Astrocyte (in vitro differentiated cells and primary cell): Measurements from ENCODE around the gene FHIT. TPM values are rescaled to one million over a fixed set of nuclear protein-coding genes. Genes with fewer than 3 reads are reported as not detected.
A peak's percentile ranks its signal among the peaks of the same experiment; 100 is the strongest.

Source experiments
- DNase-seq: peaks from one replicate; pipeline ENCODE4 v3.0.0-alpha.2; 2010; ENCODE audit warnings: low read depth
- FAIRE-seq: peaks from 2 replicates; lab custom pipeline; 2011; peaks lifted over from hg19 to GRCh38; lab: Jason Lieb, UNC
- H2AFZ ChIP-seq: 2 replicates; pipeline ENCODE4 v1.6.0; 2012; ENCODE audit warnings: low read depth, low read length, inconsistent platforms
- H3K27ac ChIP-seq: 2 replicates; pipeline ENCODE4 v1.5.1; 2011; ENCODE audit warnings: low read depth, low read length, inconsistent platforms
- H3K27me3 ChIP-seq: 2 replicates; pipeline ENCODE4 v1.6.0; 2011; ENCODE audit warnings: low read length, inconsistent platforms; ENCODE audit not compliant: insufficient read depth
- H3K36me3 ChIP-seq: 2 replicates; pipeline ENCODE4 v1.5.1; 2011; ENCODE audit warnings: low read length, inconsistent platforms; ENCODE audit not compliant: insufficient read depth
- H3K4me1 ChIP-seq: 2 replicates; pipeline ENCODE4 v1.5.1; 2011; ENCODE audit warnings: low read length, inconsistent platforms; ENCODE audit not compliant: insufficient read depth
- H3K4me2 ChIP-seq: 2 replicates; pipeline ENCODE4 v1.6.0; 2012; ENCODE audit warnings: low read length, inconsistent platforms
- H3K4me3 ChIP-seq: 2 replicates; pipeline ENCODE4 v1.5.1; 2011; ENCODE audit warnings: low read depth, mild to moderate bottlenecking, low read length, inconsistent platforms; ENCODE audit not compliant: insufficient read depth
- H3K79me2 ChIP-seq: 2 replicates; pipeline ENCODE4 v1.6.0; 2012; ENCODE audit warnings: mild to moderate bottlenecking, low read length, inconsistent platforms; ENCODE audit not compliant: insufficient read depth
- H3K9ac ChIP-seq: 2 replicates; pipeline ENCODE4 v1.6.0; 2012; ENCODE audit warnings: mild to moderate bottlenecking, low read length, inconsistent platforms
- H3K9me3 ChIP-seq: 2 replicates; pipeline ENCODE4 v1.5.1; 2012; ENCODE audit warnings: low read depth, mild to moderate bottlenecking, low read length, inconsistent platforms; ENCODE audit not compliant: insufficient read depth
- H4K20me1 ChIP-seq: 2 replicates; pipeline ENCODE4 v1.6.0; 2012; ENCODE audit warnings: low read length, inconsistent platforms; ENCODE audit not compliant: insufficient read depth
- H3K27ac Mint-ChIP-seq: one replicate; pipeline ENCODE4 v1.8.0; 2021; ENCODE audit warnings: mild to moderate bottlenecking, mixed read lengths; ENCODE audit not compliant: unreplicated experiment
- H3K27me3 Mint-ChIP-seq: one replicate; pipeline ENCODE4 v1.8.0; 2021; ENCODE audit warnings: low read depth, mixed read lengths; ENCODE audit not compliant: unreplicated experiment
- H3K36me3 Mint-ChIP-seq: one replicate; pipeline ENCODE4 v1.8.0; 2021; ENCODE audit warnings: low read depth, mixed read lengths; ENCODE audit not compliant: unreplicated experiment
- H3K4me1 Mint-ChIP-seq: one replicate; pipeline ENCODE4 v1.8.0; 2021; ENCODE audit warnings: low read depth, mixed read lengths; ENCODE audit not compliant: unreplicated experiment
- H3K4me3 Mint-ChIP-seq: one replicate; pipeline ENCODE4 v1.8.0; 2021; ENCODE audit warnings: mild to moderate bottlenecking, moderate library complexity, mixed read lengths; ENCODE audit not compliant: unreplicated experiment
- H3K9me3 Mint-ChIP-seq: one replicate; pipeline ENCODE4 v1.8.0; 2021; ENCODE audit warnings: mild to moderate bottlenecking, mixed read lengths; ENCODE audit not compliant: unreplicated experiment
- CTCF ChIP-seq: IDR thresholded peaks from 2 replicates; pipeline ENCODE4 v1.5.1; 2011; ENCODE audit warnings: low read depth, mild to moderate bottlenecking, inconsistent platforms, low read length, moderate library complexity; ENCODE audit not compliant: insufficient read depth
- EZH2 ChIP-seq: IDR thresholded peaks from 2 replicates; pipeline ENCODE4 v1.6.1; 2012; ENCODE audit warnings: mild to moderate bottlenecking, low read length, inconsistent platforms; ENCODE audit not compliant: insufficient read depth
- total RNA-seq: library from RNA; stranded (reverse); gene quantifications from 2 replicates; pipeline ENCODE4 v1.2.1, GENCODE V29; 2021

FHIT gene
- total RNA-seq, 1 donor from 2014 or later = 6.7 TPM

GRCh38 chr3:60146121-60146520 lies 1105.1 kb downstream of the FHIT start:
- TF ChIP-seq EZH2 = no peak
- TF ChIP-seq CTCF = no peak

GRCh38 chr3:60144071-60144470 lies 1107.2 kb downstream of the FHIT start:
- H3K4me1 ChIP-seq = no peaks in the 10 kb centered on the region
- no peak overlapping the region for H3K27ac Mint-ChIP-seq
- H3K79me2 ChIP-seq = no peaks in the 10 kb centered on the region
- no peaks in the 10 kb centered on the region for H3K27me3 Mint-ChIP-seq
- no peaks in the 10 kb centered on the region for H3K9me3 ChIP-seq
- no peak overlapping the region for H3K4me2 ChIP-seq
- no peaks in the 10 kb centered on the region for H3K36me3 ChIP-seq
- H3K9ac ChIP-seq = no peak overlapping the region
- H3K4me3 ChIP-seq = no peak overlapping the region
- FAIRE-seq = no peak
- no peaks in the 10 kb centered on the region for H3K36me3 Mint-ChIP-seq
- no peaks in the 10 kb centered on the region for H3K9me3 Mint-ChIP-seq
- H3K27ac ChIP-seq = no peak overlapping the region
- H3K27me3 ChIP-seq = no peaks in the 10 kb centered on the region
- H2AFZ ChIP-seq = no peak overlapping the region
- no peaks in the 10 kb centered on the region for H4K20me1 ChIP-seq
- DNase-seq = no peak
- H3K4me3 Mint-ChIP-seq = no peak overlapping the region
- no peaks in the 10 kb centered on the region for H3K4me1 Mint-ChIP-seq
- TF ChIP-seq CTCF (no peak), EZH2 (no peak)

More at GRCh38 chr3:60146121-60146520, 1105.1 kb downstream of the FHIT start:
- DNase-seq (no peak), FAIRE-seq (no peak)
- no peaks in the 10 kb centered on the region for H3K27me3 Mint-ChIP-seq
- H3K27ac ChIP-seq = no peak overlapping the region
- H3K36me3 Mint-ChIP-seq = no peaks in the 10 kb centered on the region
- no peak overlapping the region for H3K4me2 ChIP-seq
- H3K9ac ChIP-seq = no peak overlapping the region
- no peak overlapping the region for H2AFZ ChIP-seq
- no peaks in the 10 kb centered on the region for H3K9me3 Mint-ChIP-seq
- H4K20me1 ChIP-seq = no peaks in the 10 kb centered on the region
- no peaks in the 10 kb centered on the region for H3K4me1 Mint-ChIP-seq
- no peaks in the 10 kb centered on the region for H3K4me1 ChIP-seq
- no peak overlapping the region for H3K4me3 Mint-ChIP-seq
- H3K4me3 ChIP-seq = no peak overlapping the region
- H3K9me3 ChIP-seq = no peaks in the 10 kb centered on the region
- no peaks in the 10 kb centered on the region for H3K36me3 ChIP-seq
- H3K79me2 ChIP-seq = no peaks in the 10 kb centered on the region
- no peak overlapping the region for H3K27ac Mint-ChIP-seq
- H3K27me3 ChIP-seq = no peaks in the 10 kb centered on the region

- DNase-seq (peak; percentile 33), FAIRE-seq (no peak)
- Histone ChIP-seq H4K20me1 (no peaks in the 10 kb centered on the region), H3K36me3 (no peaks in the 10 kb centered on the region), H3K27me3 (no peaks in the 10 kb centered on the region), H3K27ac (no peak overlapping the region), H3K9ac (no peak overlapping the region), H3K4me3 (no peak overlapping the region), H3K79me2 (no peaks in the 10 kb centered on the region), H3K4me2 (no peak overlapping the region), H2AFZ (no peak overlapping the region), H3K9me3 (peaks cover 3% of the 10 kb centered on the region), H3K4me1 (no peaks in the 10 kb centered on the region)
- Mint-ChIP-seq H3K36me3 (no peaks in the 10 kb centered on the region), H3K27me3 (peaks cover 1% of the 10 kb centered on the region), H3K4me3 (no peak overlapping the region), H3K9me3 (no peaks in the 10 kb centered on the region), H3K4me1 (no peaks in the 10 kb centered on the region), H3K27ac (no peak overlapping the region)
- no peak for TF ChIP-seq EZH2
- no peak for TF ChIP-seq CTCF
Observed at GRCh38 chr3:60142009-60142408, 1109.2 kb downstream of the FHIT start.
